Measurements from ENCODE around the gene KRTAP3-2.

The KRTAP3-2 gene

GRCh38 chr17:40958086-40958953 lies 41.4 kb downstream of the KRTAP3-2 start:
- H3K4me3 ChIP-seq (ENCODE audit: control insufficient read depth, low read depth, low read length), result no peak overlapping the region
- no peak for TF ChIP-seq CTCF (conservative IDR thresholded peaks at IDR 0.05; ENCODE audit: control insufficient read depth, insufficient read depth, low read depth, low read length)
- DNase-seq (ENCODE audit: low read depth), result no peak

- H3K4me3 ChIP-seq (ENCODE audit: control insufficient read depth, low read depth, low read length), result no peak overlapping the region
- TF ChIP-seq CTCF (conservative IDR thresholded peaks at IDR 0.05; ENCODE audit: control insufficient read depth, insufficient read depth, low read depth, low read length), result no peak
- peak; percentile 98 for DNase-seq (ENCODE audit: low read depth)
Observed at GRCh38 chr17:40956401-40957254, 43.1 kb downstream of the KRTAP3-2 start.

- DNase-seq (ENCODE audit: low read depth), result peak; percentile 97
- H3K4me3 ChIP-seq (ENCODE audit: control insufficient read depth, low read depth, low read length), result no peak overlapping the region
- no peak for TF ChIP-seq CTCF (conservative IDR thresholded peaks at IDR 0.05; ENCODE audit: control insufficient read depth, insufficient read depth, low read depth, low read length)
Observed at GRCh38 chr17:40953881-40954280, 45.8 kb downstream of the KRTAP3-2 start.

- no peak for TF ChIP-seq CTCF (conservative IDR thresholded peaks at IDR 0.05; ENCODE audit: control insufficient read depth, insufficient read depth, low read depth, low read length)
- peak; percentile 92 for DNase-seq (ENCODE audit: low read depth)
- H3K4me3 ChIP-seq (ENCODE audit: control insufficient read depth, low read depth, low read length), result no peak overlapping the region
Observed at GRCh38 chr17:40952661-40953060, 47.0 kb downstream of the KRTAP3-2 start.

GRCh38 chr17:40952154-40952553 lies 47.6 kb downstream of the KRTAP3-2 start:
- no peak for DNase-seq (ENCODE audit: low read depth)
- H3K4me3 ChIP-seq (ENCODE audit: control insufficient read depth, low read depth, low read length), result no peak overlapping the region
- no peak for TF ChIP-seq CTCF (conservative IDR thresholded peaks at IDR 0.05; ENCODE audit: control insufficient read depth, insufficient read depth, low read depth, low read length)

- no peak overlapping the region for H3K4me3 ChIP-seq (ENCODE audit: control insufficient read depth, low read depth, low read length)
- no peak for TF ChIP-seq CTCF (conservative IDR thresholded peaks at IDR 0.05; ENCODE audit: control insufficient read depth, insufficient read depth, low read depth, low read length)
- no peak for DNase-seq (ENCODE audit: low read depth)
Observed at GRCh38 chr17:40951011-40951622, 48.6 kb downstream of the KRTAP3-2 start.

Measured in fibroblast of mammary gland (primary cell).